ENCODE measurements around the gene HES7.

The HES7 gene

GRCh38 chr17:8158267-8159031, 34.5 kb upstream of the HES7 start:
- TF ChIP-seq EZH2phosphoT487 (IDR thresholded peaks at IDR 0.05; ENCODE audit: low read depth): no peak
- TF ChIP-seq CTCF (IDR thresholded peaks at IDR 0.05; ENCODE audit: low read depth, low read length): peak; percentile 59
- Histone ChIP-seq H3K9ac (ENCODE audit: low read length) (no peak overlapping the region), H2AFZ (ENCODE audit: low read depth, low read length) (no peak overlapping the region), H3K36me3 (replicated peaks; ENCODE audit: low read depth, low read length) (peaks cover 7% of the 10 kb centered on the region), H3K79me2 (ENCODE audit: low read length) (peaks cover 21% of the 10 kb centered on the region), H3K27me3 (ENCODE audit: low read depth, low read length) (no peaks in the 10 kb centered on the region), H3K4me2 (ENCODE audit: low read length) (peak overlapping the region; percentile 54), H3K27ac (ENCODE audit: low read length) (peak overlapping the region; percentile 54; the same call in 1 of the 2 replicates), H4K20me1 (ENCODE audit: insufficient read depth, low read length) (peaks cover 8% of the 10 kb centered on the region; the same call in 1 of the 2 replicates), H3K4me3 (ENCODE audit: low read length) (0 out of 2 replicates have a peak overlapping the region, but pooled peaks have one; percentile 42), H3K9me3 (ENCODE audit: insufficient read depth, low read length) (no peaks in the 10 kb centered on the region), H3K4me1 (ENCODE audit: low read length) (peaks cover 26% of the 10 kb centered on the region)

GRCh38 chr17:8156246-8156992, 32.5 kb upstream of the HES7 start:
- Histone ChIP-seq H2AFZ (ENCODE audit: low read depth, low read length) (no peak overlapping the region), H3K9ac (ENCODE audit: low read length) (peak overlapping the region; percentile 77), H3K4me1 (ENCODE audit: low read length) (peaks cover 24% of the 10 kb centered on the region)

GRCh38 chr17:8155996-8156245, 32.0 kb upstream of the HES7 start:
- peak overlapping the region; percentile 84 for H3K4me3 ChIP-seq (ENCODE audit: low read length)
- H3K9me3 ChIP-seq (ENCODE audit: insufficient read depth, low read length): no peaks in the 10 kb centered on the region
- no peaks in the 10 kb centered on the region for H3K27me3 ChIP-seq (ENCODE audit: low read depth, low read length)
- H3K9ac ChIP-seq (ENCODE audit: low read length): peak overlapping the region; percentile 17; the same call in 1 of the 2 replicates
- peak overlapping the region; percentile 83 for H3K4me2 ChIP-seq (ENCODE audit: low read length)
- TF ChIP-seq EZH2phosphoT487 (IDR thresholded peaks at IDR 0.05; ENCODE audit: low read depth): no peak
- TF ChIP-seq CTCF (IDR thresholded peaks at IDR 0.05; ENCODE audit: low read depth, low read length): no peak
- peaks cover 11% of the 10 kb centered on the region; the same call in 1 of the 2 replicates for H3K79me2 ChIP-seq (ENCODE audit: low read length)
- H2AFZ ChIP-seq (ENCODE audit: low read depth, low read length): no peak overlapping the region
- no peaks in the 10 kb centered on the region for H4K20me1 ChIP-seq (ENCODE audit: insufficient read depth, low read length)
- H3K4me1 ChIP-seq (ENCODE audit: low read length): peaks cover 20% of the 10 kb centered on the region
- no peak overlapping the region for H3K27ac ChIP-seq (ENCODE audit: low read length)
- peaks cover 7% of the 10 kb centered on the region for H3K36me3 ChIP-seq (replicated peaks; ENCODE audit: low read depth, low read length)

More at GRCh38 chr17:8156246-8156992, 32.5 kb upstream of the HES7 start:
- no peaks in the 10 kb centered on the region for H3K27me3 ChIP-seq (ENCODE audit: low read depth, low read length)
- peak overlapping the region; percentile 99 for H3K4me2 ChIP-seq (ENCODE audit: low read length)
- H3K4me3 ChIP-seq (ENCODE audit: low read length): peak overlapping the region; percentile 84
- H4K20me1 ChIP-seq (ENCODE audit: insufficient read depth, low read length): peaks cover 1% of the 10 kb centered on the region; the same call in 1 of the 2 replicates
- H3K9me3 ChIP-seq (ENCODE audit: insufficient read depth, low read length): no peaks in the 10 kb centered on the region
- H3K36me3 ChIP-seq (replicated peaks; ENCODE audit: low read depth, low read length): peaks cover 7% of the 10 kb centered on the region
- H3K79me2 ChIP-seq (ENCODE audit: low read length): peaks cover 12% of the 10 kb centered on the region
- peak overlapping the region; percentile 78 for H3K27ac ChIP-seq (ENCODE audit: low read length)
- TF ChIP-seq EZH2phosphoT487 (IDR thresholded peaks at IDR 0.05; ENCODE audit: low read depth): no peak
- TF ChIP-seq CTCF (IDR thresholded peaks at IDR 0.05; ENCODE audit: low read depth, low read length): no peak
